ENCODE results near the gene VSTM2L. TPM values are rescaled to one million over a fixed set of nuclear protein-coding genes. Genes with fewer than 3 reads are reported as not detected.

VSTM2L gene
- total RNA-seq, 1 donor from 2014 or later: 12.9 TPM

GRCh38 chr20:37886851-37887297 is 16.1 kb upstream of the VSTM2L start:
- H3K9me3 ChIP-seq: no peaks in the 10 kb centered on the region
- DNase-seq (no peak), ATAC-seq (peak; percentile 49)
- no peak for TF ChIP-seq CTCF (IDR thresholded peaks at IDR 0.05)
- H3K27me3 ChIP-seq: no peaks in the 10 kb centered on the region
- H3K4me1 ChIP-seq: no peaks in the 10 kb centered on the region
- H3K4me3 ChIP-seq: no peak overlapping the region
- no peak overlapping the region for H3K27ac ChIP-seq
- H3K36me3 ChIP-seq: no peaks in the 10 kb centered on the region
- intact Hi-C loops (cut with DNase I): no loop called here

- Histone ChIP-seq H3K4me1 (no peaks in the 10 kb centered on the region), H3K4me3 (no peak overlapping the region), H3K27me3 (no peaks in the 10 kb centered on the region), H3K36me3 (no peaks in the 10 kb centered on the region), H3K9me3 (no peaks in the 10 kb centered on the region), H3K27ac (no peak overlapping the region)
- DNase-seq (no peak), ATAC-seq (no peak)
- intact Hi-C loops (cut with DNase I): no loop called here
- TF ChIP-seq CTCF (IDR thresholded peaks at IDR 0.05): no peak
Observed at GRCh38 chr20:37888641-37889040, 14.3 kb upstream of the VSTM2L start.

GRCh38 chr20:37890108-37890507 is 12.8 kb upstream of the VSTM2L start:
- Histone ChIP-seq H3K36me3 (no peaks in the 10 kb centered on the region), H3K27me3 (no peaks in the 10 kb centered on the region), H3K4me3 (no peak overlapping the region), H3K27ac (no peak overlapping the region), H3K9me3 (no peaks in the 10 kb centered on the region), H3K4me1 (no peaks in the 10 kb centered on the region)
- no peak for ATAC-seq
- no peak for TF ChIP-seq CTCF (IDR thresholded peaks at IDR 0.05)
- intact Hi-C loops (cut with DNase I): no loop called here
- DNase-seq: no peak

GRCh38 chr20:37890643-37891042 is 12.3 kb upstream of the VSTM2L start:
- H3K27ac ChIP-seq: no peak overlapping the region
- intact Hi-C loops (cut with DNase I): no loop called here
- no peaks in the 10 kb centered on the region for H3K36me3 ChIP-seq
- H3K27me3 ChIP-seq: no peaks in the 10 kb centered on the region
- H3K9me3 ChIP-seq: no peaks in the 10 kb centered on the region
- ATAC-seq (no peak), DNase-seq (no peak)
- H3K4me1 ChIP-seq: no peaks in the 10 kb centered on the region
- H3K4me3 ChIP-seq: no peak overlapping the region
- no peak for TF ChIP-seq CTCF (IDR thresholded peaks at IDR 0.05)

GRCh38 chr20:37892001-37892400 is 10.9 kb upstream of the VSTM2L start:
- no peaks in the 10 kb centered on the region for H3K9me3 ChIP-seq
- no peak overlapping the region for H3K4me3 ChIP-seq
- TF ChIP-seq CTCF (IDR thresholded peaks at IDR 0.05): no peak
- no peak for DNase-seq
- intact Hi-C loops (cut with DNase I): no loop called here
- H3K27me3 ChIP-seq: no peaks in the 10 kb centered on the region
- no peaks in the 10 kb centered on the region for H3K36me3 ChIP-seq
- no peak overlapping the region for H3K27ac ChIP-seq
- no peak for ATAC-seq
- no peaks in the 10 kb centered on the region for H3K4me1 ChIP-seq

- Histone ChIP-seq H3K27ac (no peak overlapping the region), H3K36me3 (no peaks in the 10 kb centered on the region), H3K4me1 (no peaks in the 10 kb centered on the region), H3K27me3 (no peaks in the 10 kb centered on the region), H3K9me3 (no peaks in the 10 kb centered on the region), H3K4me3 (no peak overlapping the region)
- DNase-seq (no peak), ATAC-seq (no peak)
- no peak for TF ChIP-seq CTCF (IDR thresholded peaks at IDR 0.05)
- intact Hi-C loops (cut with DNase I): no loop called here
Observed at GRCh38 chr20:37893566-37894241, 9.2 kb upstream of the VSTM2L start.
